ENCODE data around the gene MTMR3.

MTMR3 gene

DNA sequence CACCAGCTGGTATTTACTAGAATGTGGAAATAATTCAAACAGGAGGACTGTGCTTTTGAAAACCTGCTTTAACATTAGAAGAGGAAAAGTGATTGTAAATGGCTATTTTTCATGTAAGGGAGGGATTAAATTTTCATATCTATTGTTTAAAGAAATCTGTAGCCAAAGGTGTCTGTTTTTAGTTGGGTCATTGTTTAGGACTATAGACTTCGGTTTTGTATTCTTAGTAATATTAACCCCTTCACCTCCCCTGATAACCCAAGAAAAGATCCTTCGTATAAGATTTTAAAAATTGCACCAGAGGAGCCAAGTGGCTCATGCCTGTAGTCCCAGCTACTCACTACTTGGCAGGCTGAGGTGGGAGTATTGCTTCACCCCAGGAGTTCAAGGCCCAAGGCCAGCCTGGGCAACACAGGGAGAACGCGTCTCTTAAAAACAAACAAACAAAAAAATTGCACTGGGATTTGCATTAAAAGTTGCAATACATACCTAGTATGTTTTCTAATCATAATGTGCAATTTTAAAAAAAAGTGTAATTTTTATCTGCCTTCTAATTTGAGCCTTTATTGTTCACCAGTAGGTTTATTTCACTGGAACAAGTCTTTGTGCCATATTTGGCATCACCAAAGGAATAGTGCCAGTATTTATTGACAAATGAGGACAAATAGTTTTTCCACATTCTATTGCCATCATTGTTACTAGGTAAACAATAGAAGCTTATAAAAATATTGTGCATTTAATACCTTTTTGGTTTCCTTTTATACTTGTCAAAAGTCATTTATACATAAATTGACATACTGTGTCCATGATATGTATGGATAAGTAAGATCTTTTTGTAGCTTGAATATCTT, 34.3 kb downstream of the MTMR3 start:
- no peak for DNase-seq

DNA sequence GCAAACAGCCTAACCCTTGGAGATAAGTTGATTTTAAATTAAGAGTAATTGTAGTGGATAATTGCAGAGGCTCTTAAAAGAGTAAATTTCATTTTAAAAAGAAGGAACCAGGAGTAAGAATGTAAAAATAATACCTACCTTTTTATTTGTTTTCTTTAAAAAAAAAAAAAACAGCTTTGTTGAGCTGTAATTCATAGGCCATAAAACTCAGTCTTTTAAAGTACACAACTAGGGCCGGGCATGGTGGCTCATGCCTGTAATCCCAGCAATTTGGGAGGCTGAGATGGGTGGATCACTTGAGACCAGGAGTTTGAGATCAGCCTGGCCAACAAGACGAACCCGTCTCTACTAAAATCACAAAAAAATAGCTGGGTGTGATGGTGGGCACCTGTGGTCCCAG, 42.4 kb downstream of the MTMR3 start:
- no peak for DNase-seq

DNA sequence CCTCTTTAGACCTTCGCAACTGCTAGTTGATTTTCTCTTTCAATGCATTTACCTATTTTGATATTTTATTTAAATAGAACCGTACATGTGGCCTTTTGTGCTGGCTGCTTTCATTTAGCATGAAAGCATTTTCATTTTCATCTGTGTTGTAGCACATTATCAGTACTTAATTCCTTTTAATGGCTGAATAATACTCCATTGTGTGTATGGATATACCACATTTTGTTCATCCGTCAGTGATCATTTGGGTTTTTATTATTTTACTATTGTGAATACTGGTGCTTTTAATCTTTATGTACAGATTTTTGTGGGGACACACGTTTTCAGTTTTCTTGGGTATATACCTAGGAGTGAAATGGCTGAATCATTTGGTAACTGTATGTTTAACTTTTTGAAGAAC, 43.1 kb downstream of the MTMR3 start:
- DNase-seq, result no peak

GRCh38 chr22:29932136-29932535, 49.2 kb downstream of the MTMR3 start:
- peak in 1 of 2 donors; percentile 11 for DNase-seq

- DNase-seq, result no peak
Observed at GRCh38 chr22:29933619-29934018, 50.6 kb downstream of the MTMR3 start.

- DNase-seq, result no peak
Observed at GRCh38 chr22:29934596-29934995, 51.6 kb downstream of the MTMR3 start.

DNA sequence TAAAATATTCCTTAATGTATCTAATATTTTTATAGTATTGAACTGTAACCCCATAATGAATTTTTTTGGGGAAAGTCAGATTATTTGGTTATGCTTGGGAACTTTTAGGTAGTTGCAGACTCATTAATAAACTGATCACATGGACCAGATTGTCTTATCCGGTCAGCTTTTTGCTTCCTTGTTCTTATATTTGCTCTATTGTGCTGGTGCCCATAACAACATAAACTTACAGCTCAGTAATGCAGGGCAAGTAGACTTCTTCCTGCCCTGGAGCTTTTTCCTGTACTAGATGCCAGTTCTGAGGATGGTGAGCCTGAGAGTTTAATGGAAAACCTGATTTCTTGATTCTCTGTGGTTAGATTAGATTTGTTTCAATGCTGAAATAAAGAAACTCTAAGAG, 53.2 kb downstream of the MTMR3 start:
- no peak for DNase-seq

DNA sequence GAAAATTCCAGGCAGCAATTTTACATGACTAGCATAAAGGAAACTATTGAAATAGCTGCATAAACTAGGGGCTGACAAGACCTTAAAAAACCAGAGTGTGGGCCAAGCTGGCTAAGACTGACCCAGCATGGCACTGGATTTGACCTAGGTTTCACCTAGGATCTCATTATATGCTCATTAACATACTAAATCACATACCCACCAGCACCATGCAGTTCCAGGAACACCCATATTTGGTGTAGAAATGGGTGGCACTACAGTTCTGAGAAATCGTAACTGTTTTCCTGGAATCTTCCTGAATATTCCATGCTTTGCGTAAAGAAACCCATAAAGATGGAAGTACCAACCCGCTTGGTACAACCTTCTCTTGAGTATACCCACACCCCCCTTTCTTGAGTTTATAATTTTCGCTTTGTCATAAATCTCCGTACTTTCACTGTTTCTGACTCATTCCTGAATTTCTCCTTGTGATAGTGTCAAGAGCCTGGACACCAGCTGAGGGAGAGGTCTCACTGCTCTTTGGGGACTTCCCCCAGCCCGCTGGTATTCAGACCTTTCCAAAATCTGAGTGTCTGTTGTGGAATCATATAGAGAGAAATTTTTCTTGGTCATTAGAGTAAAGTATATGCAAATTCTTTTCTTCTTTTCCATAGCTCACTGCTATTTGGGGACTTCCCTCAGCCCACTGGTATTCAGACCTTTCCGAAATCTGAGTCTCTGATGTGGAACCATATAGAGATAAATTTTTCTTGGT, 55.1 kb downstream of the MTMR3 start:
- no peak for DNase-seq

GRCh38 chr22:29940526-29940925, 57.6 kb downstream of the MTMR3 start:
- no peak for DNase-seq

DNA sequence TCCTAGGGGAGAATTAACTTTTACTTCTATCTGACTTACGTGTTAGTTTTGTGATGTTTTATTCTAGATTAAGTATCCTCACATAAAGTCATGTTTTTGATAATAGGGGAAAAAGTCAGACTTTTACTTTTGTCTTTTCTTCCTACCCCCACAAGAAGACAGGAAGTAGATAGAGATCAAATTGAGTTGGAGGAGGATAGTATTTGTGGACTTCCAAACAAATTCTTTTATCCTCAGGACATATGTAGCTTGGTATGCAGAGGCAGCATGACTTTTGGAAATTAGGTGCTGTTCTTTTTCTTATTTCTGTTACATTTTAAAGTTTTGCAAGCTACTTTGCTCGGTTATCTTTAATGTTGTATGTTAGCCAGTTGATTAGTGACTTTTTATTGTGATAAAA, 61.4 kb downstream of the MTMR3 start:
- no peak for DNase-seq

DNA sequence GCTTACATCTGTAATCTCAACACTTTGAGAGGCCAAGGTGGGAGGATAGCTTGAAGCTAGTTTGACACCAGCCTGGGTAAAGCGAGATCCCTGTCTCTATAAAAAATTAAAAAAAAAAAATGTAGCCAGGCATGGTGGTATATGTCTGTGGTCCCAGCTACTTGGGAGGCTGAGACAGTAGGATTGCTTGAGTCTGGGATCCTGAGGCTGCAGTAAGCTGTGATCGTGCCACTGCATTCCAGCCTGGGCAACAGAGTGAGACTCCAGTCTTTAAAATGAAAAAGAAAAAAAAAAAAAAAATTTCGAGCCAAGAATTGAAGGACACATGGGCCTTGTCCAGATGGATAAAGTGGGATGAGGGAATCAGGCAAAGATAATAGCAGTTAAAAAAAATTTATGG, 62.5 kb downstream of the MTMR3 start:
- no peak for DNase-seq

GRCh38 chr22:29946220-29946619, 63.2 kb downstream of the MTMR3 start:
- no peak for DNase-seq

DNA sequence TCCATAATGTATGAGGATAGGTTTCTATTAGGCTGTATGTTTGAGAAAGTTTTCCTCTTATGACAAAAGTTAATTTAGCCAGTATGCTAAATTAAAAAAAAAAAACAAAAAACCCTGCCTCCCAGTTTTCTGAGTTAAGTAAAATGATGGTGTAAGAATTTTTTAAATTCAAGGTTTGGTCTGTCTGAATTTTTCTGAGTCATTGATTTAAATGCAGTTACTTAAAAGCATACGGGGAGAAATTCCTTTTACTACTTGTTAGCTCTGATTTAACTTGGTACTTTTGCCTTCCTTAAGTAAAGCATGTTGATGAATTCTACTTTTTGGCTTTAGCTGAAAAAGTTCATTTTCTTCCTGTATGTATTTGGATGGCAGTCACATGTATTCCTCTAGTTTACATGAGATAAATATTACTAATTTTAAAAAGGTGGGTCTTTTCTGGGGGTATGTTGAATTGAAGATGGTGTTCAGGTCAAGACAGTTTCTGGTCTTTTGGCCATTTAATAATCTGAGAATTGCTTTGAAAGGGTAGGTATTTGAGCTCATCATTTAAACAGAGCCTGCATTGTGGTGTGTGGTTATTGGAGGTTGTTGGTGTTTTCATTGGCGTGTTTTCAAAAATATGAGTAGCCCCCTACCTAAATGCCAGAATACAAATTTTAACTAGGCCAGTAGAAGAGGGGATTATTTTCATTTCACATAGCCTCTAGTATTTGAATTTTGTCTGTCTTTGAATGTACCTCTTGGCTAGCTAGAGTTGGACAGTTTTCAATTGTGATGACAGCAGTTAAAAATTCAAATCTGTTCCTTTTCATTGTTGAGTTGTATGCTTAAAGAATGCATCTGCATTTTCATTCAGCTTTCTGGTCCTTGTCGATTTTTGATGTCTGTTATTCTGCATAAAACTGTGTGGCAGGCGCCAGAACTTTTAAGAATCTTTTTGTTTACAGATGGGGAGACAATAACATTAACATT, 64.7 kb downstream of the MTMR3 start:
- no peak for DNase-seq

GRCh38 chr22:29948385-29948769, 65.4 kb downstream of the MTMR3 start:
- no peak for DNase-seq

GRCh38 chr22:29949872-29950271, 66.9 kb downstream of the MTMR3 start:
- no peak for DNase-seq

DNA sequence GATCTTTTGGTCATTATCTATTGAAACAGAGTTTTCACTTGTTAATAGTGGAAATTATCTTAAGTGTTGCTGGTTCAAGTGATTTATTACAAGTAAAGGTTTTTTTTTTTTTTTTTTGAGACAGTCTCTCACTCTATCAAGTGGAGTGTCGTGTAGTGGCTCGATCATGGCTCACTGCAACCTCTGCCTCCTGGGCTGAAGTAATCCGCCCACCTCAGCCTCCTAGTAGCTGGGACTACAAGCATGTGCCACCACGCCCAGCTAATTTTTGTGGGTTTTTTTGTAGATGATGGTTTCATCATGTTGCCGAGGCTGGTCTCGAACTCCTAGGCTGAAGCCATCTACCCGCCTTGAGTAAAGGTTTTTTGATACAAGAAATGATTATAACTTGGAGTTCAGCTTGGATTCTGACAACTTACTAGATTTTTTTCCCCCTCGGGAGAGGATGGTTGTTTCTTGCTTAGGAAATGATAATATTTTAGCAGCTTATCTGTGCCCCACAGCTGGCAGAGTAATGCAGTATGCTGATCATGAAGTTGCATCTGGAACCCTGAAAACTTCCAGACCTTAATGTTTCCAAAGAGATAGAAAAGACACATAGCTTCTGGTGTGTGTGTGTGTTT, 68.9 kb downstream of the MTMR3 start:
- DNase-seq, result no peak

DNA sequence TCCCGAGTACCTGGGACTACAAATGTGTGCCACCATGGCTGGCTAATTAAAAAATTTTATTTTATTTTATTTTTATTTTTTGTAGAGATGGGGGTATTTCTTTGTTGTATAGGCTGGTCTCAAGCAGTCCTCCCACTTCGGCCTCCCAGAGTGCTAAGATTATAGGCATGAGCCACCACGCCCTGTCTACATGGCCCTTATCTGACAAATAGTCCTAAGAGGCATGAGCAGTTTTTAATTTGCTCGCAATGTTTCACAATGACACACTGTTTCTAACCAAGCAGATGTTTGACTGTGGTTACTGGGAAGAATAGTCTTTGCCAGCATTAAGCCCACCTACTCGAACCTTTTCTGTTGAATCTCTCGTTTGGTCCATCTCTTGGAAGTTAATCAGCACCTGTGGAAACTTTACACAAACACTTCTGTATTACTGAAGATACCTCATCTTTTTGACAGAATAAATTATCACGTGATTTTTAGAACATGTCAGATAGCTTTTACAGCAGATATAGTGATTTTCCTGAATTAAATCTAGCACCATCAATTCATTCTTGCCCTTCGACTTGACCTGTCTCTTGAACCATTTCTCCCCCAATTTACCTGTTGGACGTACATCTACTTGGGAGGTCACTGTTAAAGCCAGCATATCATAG, 71.4 kb downstream of the MTMR3 start:
- no peak for DNase-seq

DNA sequence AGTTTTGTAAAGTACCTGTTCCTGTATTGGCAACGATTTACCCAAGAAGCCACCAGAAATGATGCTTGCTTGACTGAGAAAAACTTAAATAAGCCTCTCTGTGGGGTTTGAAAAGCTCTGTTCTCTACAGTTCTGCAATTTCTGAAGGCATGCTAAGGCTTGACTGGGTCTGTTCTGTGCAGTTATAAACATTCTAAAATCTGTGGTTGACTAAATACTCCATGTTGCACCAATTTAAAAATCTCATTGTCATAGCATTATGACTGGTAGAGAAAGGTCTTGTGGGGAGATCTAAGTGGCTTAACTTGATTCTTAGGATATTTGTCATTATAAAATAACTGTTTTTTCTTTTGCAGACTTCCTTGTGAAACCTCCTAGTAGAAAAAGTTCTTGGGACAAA, 73.7 kb downstream of the MTMR3 start:
- DNase-seq, result no peak

DNA sequence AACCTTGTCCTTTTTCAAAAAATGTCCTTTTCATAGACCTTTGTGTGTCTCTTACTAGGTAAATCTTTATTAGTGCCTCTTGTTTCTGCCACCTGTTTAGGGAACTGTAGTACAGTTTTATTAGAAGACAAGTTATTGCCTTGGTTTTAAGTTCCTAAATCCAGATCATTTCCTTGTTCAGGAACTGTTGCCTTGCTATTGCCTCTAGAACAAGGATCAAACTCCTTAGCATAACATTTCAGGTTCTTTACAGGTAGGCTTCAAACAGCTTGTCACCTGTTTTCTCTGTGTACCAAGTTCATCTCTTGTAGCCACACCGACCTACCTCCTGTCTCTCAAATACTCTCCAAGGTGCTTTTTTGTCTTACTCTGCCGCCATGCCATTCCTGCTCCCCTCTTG, 75.2 kb downstream of the MTMR3 start:
- DNase-seq, result no peak

DNA sequence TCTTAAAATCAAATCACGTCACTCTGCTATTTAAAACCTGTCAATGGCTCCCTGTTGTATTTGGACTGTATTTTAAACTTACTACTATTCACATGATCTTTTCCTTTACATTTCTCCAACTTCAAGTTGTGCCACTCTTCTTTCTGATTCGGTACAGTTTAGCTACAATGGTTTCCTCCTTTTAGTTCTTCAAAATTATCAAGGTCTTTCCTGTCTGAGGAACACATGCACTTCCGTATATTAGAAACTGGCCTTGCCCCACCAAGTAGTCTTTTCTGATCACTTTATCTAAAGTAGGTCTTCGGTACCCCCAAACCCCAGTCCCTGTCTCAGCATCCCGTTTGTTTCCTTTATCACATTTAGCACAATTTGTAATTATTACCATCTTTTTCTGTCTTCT, 81.8 kb downstream of the MTMR3 start:
- peak in 1 of 2 donors; percentile 8 for DNase-seq

GRCh38 chr22:29967461-29967860, 84.5 kb downstream of the MTMR3 start:
- no peak for DNase-seq

GRCh38 chr22:29971607-29972006, 88.6 kb downstream of the MTMR3 start:
- DNase-seq, result no peak
